H9 (cell line): ENCODE measurements around the gene OSBPL9. TPM values are rescaled to one million over a fixed set of nuclear protein-coding genes. Genes with fewer than 3 reads are reported as not detected.

Source experiments
- DNase-seq: peaks from one replicate; pipeline ENCODE4 v3.0.0-alpha.2; 2017
- H2AFZ ChIP-seq: one replicate; pipeline ENCODE4 v1.6.1; 2013; ENCODE audit warnings: mild to moderate bottlenecking, low read length, control low read depth, moderate library complexity
- H2AK5ac ChIP-seq: 2 replicates; pipeline ENCODE4 v1.6.1; 2013; ENCODE audit warnings: low read length, control low read depth, mixed read lengths; ENCODE audit not compliant: insufficient read length
- H2BK120ac ChIP-seq: one replicate; pipeline ENCODE4 v1.6.1; 2013; ENCODE audit warnings: low read depth, mild to moderate bottlenecking, low read length, control low read depth, inconsistent platforms; ENCODE audit not compliant: poor library complexity, severe bottlenecking
- H2BK12ac ChIP-seq: 2 replicates; pipeline ENCODE4 v1.6.1; 2013; ENCODE audit warnings: low read length, control low read depth, mixed read lengths, low read depth; ENCODE audit not compliant: insufficient read length
- H2BK15ac ChIP-seq: 2 replicates; pipeline ENCODE4 v1.6.1; 2013; ENCODE audit warnings: low read depth, low read length, control low read depth
- H2BK20ac ChIP-seq: one replicate; pipeline ENCODE4 v1.6.1; 2013; ENCODE audit warnings: low read depth, mild to moderate bottlenecking, low read length, control low read depth, inconsistent platforms; ENCODE audit not compliant: poor library complexity, severe bottlenecking
- H2BK5ac ChIP-seq: 2 replicates; pipeline ENCODE4 v1.6.1; 2013; ENCODE audit warnings: low read length, control low read depth, mixed read lengths; ENCODE audit not compliant: insufficient read length
- H3K14ac ChIP-seq: 2 replicates; pipeline ENCODE4 v1.6.1; 2013; ENCODE audit warnings: low read length, control low read depth; ENCODE audit not compliant: insufficient read depth
- H3K18ac ChIP-seq: 2 replicates; pipeline ENCODE4 v1.6.1; 2013; ENCODE audit warnings: low read depth, mild to moderate bottlenecking, mixed read lengths, low read length, control low read depth; ENCODE audit not compliant: insufficient read length
- H3K23ac ChIP-seq: 2 replicates; pipeline ENCODE4 v1.6.1; 2013; ENCODE audit warnings: low read length, control low read depth, mixed read lengths, low read depth; ENCODE audit not compliant: insufficient read length
- H3K23me2 ChIP-seq: 2 replicates; pipeline ENCODE4 v1.6.1; 2013; ENCODE audit warnings: low read depth, mild to moderate bottlenecking, mixed read lengths, low read length, control low read depth; ENCODE audit not compliant: insufficient read length, poor library complexity, severe bottlenecking
- H3K27ac ChIP-seq: 2 replicates; pipeline ENCODE4 v1.5.1; 2013; ENCODE audit warnings: low read length, control low read depth, mixed read lengths, low read depth; ENCODE audit not compliant: insufficient read length
- H3K27me3 ChIP-seq: 2 replicates; pipeline ENCODE4 v1.6.1; 2013; ENCODE audit warnings: low read length, control low read depth, inconsistent platforms; ENCODE audit not compliant: insufficient read depth
- H3K4ac ChIP-seq: 2 replicates; pipeline ENCODE4 v1.6.1; 2013; ENCODE audit warnings: low read depth, mild to moderate bottlenecking, control low read depth, inconsistent platforms, low read length, moderate library complexity
- H3K4me1 ChIP-seq: 2 replicates; pipeline ENCODE4 v1.6.1; 2013; ENCODE audit warnings: low read length, control low read depth, inconsistent platforms; ENCODE audit not compliant: insufficient read depth
- H3K4me2 ChIP-seq: 2 replicates; pipeline ENCODE4 v1.6.1; 2013; ENCODE audit warnings: low read length, control low read depth, mixed read lengths; ENCODE audit not compliant: insufficient read length, insufficient read depth
- H3K56ac ChIP-seq: 2 replicates; pipeline ENCODE4 v1.6.1; 2013; ENCODE audit warnings: low read depth, mild to moderate bottlenecking, mixed read lengths, low read length, control low read depth; ENCODE audit not compliant: insufficient read length
- H3K79me1 ChIP-seq: 2 replicates; pipeline ENCODE4 v1.6.1; 2013; ENCODE audit warnings: low read depth, mild to moderate bottlenecking, moderate library complexity, low read length, control low read depth, inconsistent platforms; ENCODE audit not compliant: insufficient read depth, poor library complexity, severe bottlenecking
- H3K79me2 ChIP-seq: 2 replicates; pipeline ENCODE4 v1.6.1; 2013; ENCODE audit warnings: low read length, control low read depth, inconsistent platforms; ENCODE audit not compliant: insufficient read depth
- H3K9ac ChIP-seq: 2 replicates; pipeline ENCODE4 v1.6.1; 2013; ENCODE audit warnings: low read length, control low read depth, mixed read lengths; ENCODE audit not compliant: insufficient read length; ENCODE audit errors: extremely low read depth
- H3K9me3 ChIP-seq: one replicate; pipeline ENCODE4 v1.6.1; 2013; ENCODE audit warnings: low read depth, low read length, inconsistent platforms; ENCODE audit not compliant: control insufficient read depth
- H3T11ph ChIP-seq: one replicate; pipeline ENCODE4 v1.6.1; 2013; ENCODE audit warnings: mild to moderate bottlenecking, low read length, control low read depth, inconsistent platforms
- H4K20me1 ChIP-seq: one replicate; pipeline ENCODE4 v1.6.1; 2013; ENCODE audit not compliant: control insufficient read depth, insufficient read length, insufficient read depth
- H4K5ac ChIP-seq: 2 replicates; pipeline ENCODE4 v1.6.1; 2013; ENCODE audit warnings: low read depth, mild to moderate bottlenecking, mixed read lengths, low read length, control low read depth; ENCODE audit not compliant: insufficient read length
- H4K8ac ChIP-seq: replicated peaks from 2 replicates; pipeline ENCODE4 v1.6.1; 2013; ENCODE audit warnings: low read length, control low read depth, mixed read lengths, low read depth; ENCODE audit not compliant: insufficient read length
- H4K91ac ChIP-seq: 2 replicates; pipeline ENCODE4 v1.6.1; 2013; ENCODE audit warnings: low read depth, mild to moderate bottlenecking, moderate library complexity, mixed read lengths, low read length, control low read depth; ENCODE audit not compliant: insufficient read length
- H3K27ac Mint-ChIP-seq, 3 experiments: 2 replicates in 2 of 3; 3 replicates in 1 of 3; pipeline ENCODE4 v1.8.0; 2020 to 2021; ENCODE audit warnings: mixed read lengths in 3 of 3, mild to moderate bottlenecking in 1 of 3, moderate library complexity in 1 of 3
- H3K27me3 Mint-ChIP-seq: 2 replicates; pipeline ENCODE4 v1.8.0; 2021; ENCODE audit warnings: low read depth, mild to moderate bottlenecking, moderate library complexity, mixed read lengths
- H3K36me3 Mint-ChIP-seq, 3 experiments: 2 replicates in 2 of 3; 3 replicates in 1 of 3; pipeline ENCODE4 v1.8.0; 2020 to 2021; ENCODE audit warnings: low read depth in 3 of 3, mixed read lengths in 3 of 3; ENCODE audit not compliant: insufficient read depth in 1 of 3
- H3K4me1 Mint-ChIP-seq, 2 experiments: 2 replicates each; pipeline ENCODE4 v1.8.0; 2020; ENCODE audit warnings: mixed read lengths in 2 of 2
- H3K4me3 Mint-ChIP-seq, 2 experiments: 2 replicates in 1 of 2; 3 replicates in 1 of 2; pipeline ENCODE4 v1.8.0; 2020 to 2021; ENCODE audit warnings: mild to moderate bottlenecking in 2 of 2, mixed read lengths in 2 of 2, moderate library complexity in 1 of 2
- H3K9me3 Mint-ChIP-seq, 2 experiments: 2 replicates in 1 of 2; 3 replicates in 1 of 2; pipeline ENCODE4 v1.8.0; 2020; ENCODE audit warnings: mild to moderate bottlenecking in 2 of 2, mixed read lengths in 2 of 2, moderate library complexity in 1 of 2
- CTCF ChIP-seq: fragments of 200-600 bp; sonication (generic); conservative IDR thresholded peaks from 3 replicates; pipeline ENCODE4 v1.8.0; 2021; ENCODE audit warnings: antibody characterized with exemption, mild to moderate bottlenecking
- WGBS: extraction: QIAGEN DNeasy Blood & Tissue Kit; methylation state at CpG from one replicate; pipeline ENCODE4 v1.1.7; 2013; ENCODE audit warnings: missing lambda C conversion rate, low lambda C conversion rate, mixed read lengths; ENCODE audit not compliant: insufficient read length; ENCODE audit errors: extremely low coverage; 5-methylcytosine and 5-hydroxymethylcytosine counted together
- total RNA-seq: library from RNA; stranded (reverse); gene quantifications from 2 replicates; pipeline ENCODE4 v1.2.1, GENCODE V29; 2021

The OSBPL9 gene
- total RNA-seq, 1 experiment from 2014 or later: 76.7 TPM

- no peak overlapping the region for H2AK5ac ChIP-seq
- H2AFZ ChIP-seq: no peak overlapping the region
- no peaks in the 10 kb centered on the region for H3K79me2 ChIP-seq
- no CpG with 5 or more reads among the region's 2 CpGs for WGBS
- H2BK120ac ChIP-seq: no peak overlapping the region
- no peak overlapping the region for H3K9ac ChIP-seq
- peaks cover 0 to 4% of the 10 kb centered on the region in 2 experiments; a peak in 1 of 4 replicates for H3K4me1 Mint-ChIP-seq
- H3K79me1 ChIP-seq: no peaks in the 10 kb centered on the region
- no peak overlapping the region for H3K23ac ChIP-seq
- no peak for TF ChIP-seq CTCF
- H3K27me3 Mint-ChIP-seq: no peaks in the 10 kb centered on the region; the same call in none of the 2 replicates
- H3K4ac ChIP-seq: no peak overlapping the region
- no peak overlapping the region for H2BK12ac ChIP-seq
- no peaks in the 10 kb centered on the region for H3K27me3 ChIP-seq
- no peak overlapping the region for H4K5ac ChIP-seq
- H2BK5ac ChIP-seq: no peak overlapping the region
- no peaks in the 10 kb centered on the region for H3K4me1 ChIP-seq
- no peak overlapping the region for H3K4me3 Mint-ChIP-seq
- H3K27ac Mint-ChIP-seq: no peak overlapping the region
- no peak overlapping the region for H2BK15ac ChIP-seq
- no peak overlapping the region for H2BK20ac ChIP-seq
- H3K18ac ChIP-seq: no peak overlapping the region
- no peak overlapping the region for H3K14ac ChIP-seq
- H3K36me3 Mint-ChIP-seq: no peaks in the 10 kb centered on the region
- peaks cover 5% of the 10 kb centered on the region for H3K23me2 ChIP-seq
- H3K56ac ChIP-seq: no peak overlapping the region
- H4K20me1 ChIP-seq: no peaks in the 10 kb centered on the region
- no peak for DNase-seq
- no peak overlapping the region for H3K27ac ChIP-seq
- no peak overlapping the region for H3T11ph ChIP-seq
- no peaks in the 10 kb centered on the region for H3K9me3 ChIP-seq
- no peak overlapping the region for H4K91ac ChIP-seq
- no peaks in the 10 kb centered on the region for H3K9me3 Mint-ChIP-seq
- no peak overlapping the region for H4K8ac ChIP-seq
- no peak overlapping the region for H3K4me2 ChIP-seq
Observed at GRCh38 chr1:51612447-51612961, 4.4 kb upstream of the OSBPL9 start.
